Measurements from ENCODE around the gene PHIP. TPM values are rescaled to one million over a fixed set of nuclear protein-coding genes. Genes with fewer than 3 reads are reported as not detected.

Gene PHIP
- total RNA-seq, 1 donor from 2014 or later: 13.0 TPM

GRCh38 chr6:78966542-78966941 lies 111.5 kb downstream of the PHIP start:
- Histone ChIP-seq H3K36me3 (peaks cover 97% of the 10 kb centered on the region), H3K9me3 (replicated peaks) (no peaks in the 10 kb centered on the region), H3K4me3 (no peak overlapping the region), H3K4me1 (peaks cover 5% of the 10 kb centered on the region), H3K27ac (replicated peaks) (no peak overlapping the region), H3K27me3 (ENCODE audit: low read depth) (no peaks in the 10 kb centered on the region)
- intact Hi-C loops (cut with micrococcal nuclease): no loop called here
- no peak for TF ChIP-seq CTCF (IDR thresholded peaks at IDR 0.05; ENCODE audit: borderline replicate concordance)
- no peak for DNase-seq

DNA sequence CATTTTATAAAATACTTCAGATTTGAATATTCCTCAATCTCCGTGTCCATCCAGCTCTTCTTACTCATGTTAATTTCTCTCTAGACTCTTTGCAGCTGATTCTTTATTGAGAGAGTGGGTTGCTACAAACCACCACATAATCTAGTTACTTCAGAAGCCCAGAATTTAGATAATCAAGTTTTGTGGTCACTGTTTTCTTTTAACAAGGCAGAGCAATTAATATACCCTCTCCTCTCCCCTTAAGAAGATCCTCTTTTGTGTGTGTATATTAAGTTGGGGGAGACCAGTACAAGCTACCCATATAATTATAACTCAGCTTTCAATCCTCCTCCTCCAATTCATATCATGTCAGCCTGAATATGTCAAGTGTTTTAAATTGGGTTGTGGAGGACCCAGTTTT lies 115.6 kb downstream of the PHIP start:
- H3K27ac ChIP-seq (replicated peaks): no peak overlapping the region
- intact Hi-C loops (cut with micrococcal nuclease): no loop called here
- no peak for DNase-seq
- H3K9me3 ChIP-seq (replicated peaks): no peaks in the 10 kb centered on the region
- peaks cover 5% of the 10 kb centered on the region for H3K4me1 ChIP-seq
- TF ChIP-seq CTCF (IDR thresholded peaks at IDR 0.05; ENCODE audit: borderline replicate concordance): no peak
- H3K36me3 ChIP-seq: peaks cover 96% of the 10 kb centered on the region
- H3K27me3 ChIP-seq (ENCODE audit: low read depth): no peaks in the 10 kb centered on the region
- H3K4me3 ChIP-seq: no peak overlapping the region

DNA sequence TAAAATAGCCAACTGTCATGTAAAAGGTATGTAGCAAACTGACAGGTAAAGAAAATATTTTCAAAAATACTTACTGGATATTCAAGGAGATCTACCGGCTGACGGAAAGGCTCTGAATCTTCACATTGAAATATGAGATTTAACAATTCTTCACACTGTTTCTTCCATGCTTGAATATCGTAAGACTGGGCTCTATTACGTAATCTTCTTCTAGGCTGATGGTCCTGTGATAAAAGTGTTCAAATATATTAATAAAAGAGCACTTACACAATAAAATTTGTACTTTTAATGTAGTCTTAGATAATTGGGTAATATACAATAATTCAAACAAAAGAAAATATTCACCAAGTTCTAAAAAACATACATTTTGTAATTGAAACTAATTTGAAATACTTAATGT lies 123.3 kb downstream of the PHIP start:
- DNase-seq: no peak
- Histone ChIP-seq H3K27me3 (ENCODE audit: low read depth) (no peaks in the 10 kb centered on the region), H3K36me3 (peaks cover 93% of the 10 kb centered on the region), H3K4me3 (no peak overlapping the region), H3K9me3 (replicated peaks) (peaks cover under 1% of the 10 kb centered on the region), H3K27ac (replicated peaks) (no peak overlapping the region), H3K4me1 (no peaks in the 10 kb centered on the region)
- no peak for TF ChIP-seq CTCF (IDR thresholded peaks at IDR 0.05; ENCODE audit: borderline replicate concordance)
- intact Hi-C loops (cut with micrococcal nuclease): loop anchor here (10.0 kb wide), 1 partner anchor 50 kb away; no protein-coding TSS in a partner anchor

DNA sequence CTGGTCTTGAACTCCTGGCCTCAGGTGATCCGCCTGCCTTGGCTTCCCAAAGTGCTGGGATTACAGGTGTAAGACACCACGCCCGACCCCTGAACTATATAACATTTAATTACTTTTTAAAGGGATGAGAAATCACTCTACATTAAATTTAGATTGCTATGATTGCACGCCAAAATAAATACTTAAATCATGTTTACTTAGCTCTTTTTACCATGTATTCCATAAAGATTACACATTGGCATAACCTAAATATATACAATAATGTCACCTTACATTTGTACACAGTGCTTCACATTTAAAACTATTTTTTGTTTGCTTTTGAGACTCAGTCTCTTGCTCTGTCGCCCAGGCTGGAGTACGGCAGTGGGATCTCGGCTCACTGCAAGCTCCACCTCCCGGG lies 124.3 kb downstream of the PHIP start:
- Histone ChIP-seq H3K27me3 (ENCODE audit: low read depth) (no peaks in the 10 kb centered on the region), H3K4me3 (no peak overlapping the region), H3K4me1 (no peaks in the 10 kb centered on the region), H3K36me3 (peaks cover 94% of the 10 kb centered on the region), H3K9me3 (replicated peaks) (peaks cover 10% of the 10 kb centered on the region), H3K27ac (replicated peaks) (no peak overlapping the region)
- no peak for DNase-seq
- no peak for TF ChIP-seq CTCF (IDR thresholded peaks at IDR 0.05; ENCODE audit: borderline replicate concordance)
- intact Hi-C loops (cut with micrococcal nuclease): loop anchor here (10.0 kb wide), 1 partner anchor 51 kb away; no protein-coding TSS in a partner anchor

DNA sequence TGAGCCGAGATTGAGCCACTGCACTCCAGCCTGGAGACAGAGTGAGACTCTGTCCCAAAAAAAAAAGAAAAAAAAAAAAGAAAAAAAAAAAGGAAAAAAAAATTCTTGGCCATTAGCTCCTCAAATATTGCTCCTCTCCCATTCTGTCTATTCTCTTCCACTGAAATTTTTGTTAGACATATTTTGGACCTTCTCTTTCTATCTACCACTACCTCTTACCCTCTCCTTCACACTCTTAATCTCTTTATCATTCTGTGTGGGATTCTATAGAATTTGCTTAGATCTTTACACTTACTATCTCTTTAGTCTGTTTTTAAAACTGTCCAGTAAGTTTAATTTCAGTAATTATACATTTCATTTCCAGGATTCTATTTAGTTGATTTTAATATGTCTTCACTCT lies 125.7 kb downstream of the PHIP start:
- peaks cover 93% of the 10 kb centered on the region for H3K36me3 ChIP-seq
- no peak overlapping the region for H3K4me3 ChIP-seq
- H3K27ac ChIP-seq (replicated peaks): no peak overlapping the region
- H3K9me3 ChIP-seq (replicated peaks): peaks cover 15% of the 10 kb centered on the region
- no peaks in the 10 kb centered on the region for H3K27me3 ChIP-seq (ENCODE audit: low read depth)
- H3K4me1 ChIP-seq: no peaks in the 10 kb centered on the region
- intact Hi-C loops (cut with micrococcal nuclease): loop anchor here (10.0 kb wide), 1 partner anchor 52 kb away; no protein-coding TSS in a partner anchor
- no peak for DNase-seq
- TF ChIP-seq CTCF (IDR thresholded peaks at IDR 0.05; ENCODE audit: borderline replicate concordance): no peak

All from left ventricle myocardium inferior (tissue), 1 donor.